Esophagus squamous epithelium (tissue), 5 donors: ENCODE measurements around the gene MYL1. TPM values are rescaled to one million over a fixed set of nuclear protein-coding genes. Genes with fewer than 3 reads are reported as not detected.

Experiments
- DNase-seq: peaks from one replicate; lab custom pipeline; 2025; lab: John Stamatoyannopoulos, UW
- H3K27ac ChIP-seq, 4 donors: fragments of 200-600 bp; sonication (generic); one replicate each; pipeline ENCODE4 v1.5.1; 2016 to 2019; ENCODE audit warnings: mild to moderate bottlenecking in 1 of 4
- H3K27me3 ChIP-seq, 4 donors: fragments of 200-600 bp; sonication (generic); 1 replicate in 3 of 4; 2 replicates in 1 of 4; pipeline versions ENCODE4 v1.5.1 to v1.6.0; 2017 to 2021; ENCODE audit warnings: antibody characterized with exemption in 1 of 4
- H3K36me3 ChIP-seq, 3 donors: fragments of 200-600 bp; sonication (generic); one replicate each; pipeline ENCODE4 v1.5.1; 2016 to 2019
- H3K4me1 ChIP-seq, 3 donors: fragments of 200-600 bp; sonication (generic); one replicate each; pipeline ENCODE4 v1.5.1; 2017 to 2019
- H3K4me3 ChIP-seq, 4 donors: fragments of 200-600 bp; sonication (generic); 1 replicate in 3 of 4; 2 replicates in 1 of 4; pipeline ENCODE4 v1.5.1; 2016 to 2019; ENCODE audit warnings: mild to moderate bottlenecking in 2 of 4, moderate library complexity in 1 of 4
- H3K9me3 ChIP-seq, 3 donors: fragments of 200-600 bp; sonication (generic); one replicate each; pipeline ENCODE4 v1.5.1; 2016 to 2019
- CTCF ChIP-seq, 6 experiments: fragments of 450-650 bp in 4 of 6; fragments of 200-600 bp in 2 of 6; sonication (generic) in 2 of 6; IDR thresholded peaks; one replicate each; pipeline ENCODE4 v1.5.1; 2016 to 2019; ENCODE audit warnings: antibody characterized with exemption in 6 of 6, mild to moderate bottlenecking in 4 of 6, moderate library complexity in 4 of 6
- POLR2A ChIP-seq, 4 donors: fragments of 450-650 bp; IDR thresholded peaks; one replicate each; pipeline ENCODE4 v1.6.1; 2017; ENCODE audit warnings: antibody characterized with exemption in 4 of 4, mild to moderate bottlenecking in 4 of 4, moderate library complexity in 3 of 4
- WGBS, 2 donors: methylation state at CpG; one replicate each; pipeline ENCODE4 v1.1.5; 2018; 5-methylcytosine and 5-hydroxymethylcytosine counted together
- intact Hi-C: fragments of 100-400 bp; cut with DNase I; formaldehyde crosslinking; loops from one replicate; pipeline ENCODE4 v1.15.0; 2022
- total RNA-seq, 4 donors: library from RNA; depleted of rRNA; stranded (reverse); fragments of >200 nt; gene quantifications; one replicate each; pipeline ENCODE4 v1.1.0, GENCODE V29; 2016
- donor health status: DM: yes; HTN: yes; CAD: no.

Gene MYL1
- total RNA-seq, result not detected

DNA sequence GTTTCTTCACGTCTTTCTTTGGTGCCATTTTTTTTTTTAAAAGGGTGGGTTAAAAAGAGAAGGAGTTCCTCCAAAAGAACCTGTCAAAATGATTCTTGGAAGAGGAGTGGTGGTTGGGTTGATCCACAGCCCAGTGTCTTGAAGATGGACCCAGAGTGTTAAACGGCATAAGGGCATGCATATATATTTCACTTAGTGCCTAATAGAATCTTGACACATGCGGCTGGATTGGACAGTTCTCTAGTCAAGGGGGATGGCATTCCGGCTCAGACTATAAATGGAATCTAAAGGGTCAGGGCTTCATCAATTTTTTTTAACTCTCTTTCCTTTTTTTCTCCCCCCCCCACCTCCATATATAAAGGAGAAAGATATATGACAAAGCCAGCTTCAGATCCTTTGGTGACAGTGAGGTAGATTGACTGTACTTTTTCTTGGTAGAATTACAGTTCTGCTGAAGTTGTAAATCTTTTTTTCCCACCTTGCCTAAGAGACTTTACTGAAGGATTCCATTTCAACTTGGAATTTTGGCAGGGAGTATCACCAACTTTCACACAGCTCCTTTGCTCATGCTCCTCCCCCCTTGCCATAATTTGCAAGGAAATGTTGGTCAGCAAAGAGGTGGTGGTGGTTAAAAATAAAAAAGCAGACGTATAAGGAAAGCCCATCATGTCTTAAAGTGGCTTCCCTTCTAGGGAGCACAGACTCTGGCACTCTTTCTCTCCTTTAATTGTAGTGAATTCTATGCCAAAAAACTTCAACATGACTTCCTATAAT lies at the start of gene MYL1:
MYL1 (minus strand) TSS at position 160 of the 774 bp plus-strand sequence; CDS start at position 28, 132 bp downstream.
- intact Hi-C loops, result no loop called here
- no peak for DNase-seq
- H3K4me3 ChIP-seq, result no peak within 1 kb of the TSS

DNA sequence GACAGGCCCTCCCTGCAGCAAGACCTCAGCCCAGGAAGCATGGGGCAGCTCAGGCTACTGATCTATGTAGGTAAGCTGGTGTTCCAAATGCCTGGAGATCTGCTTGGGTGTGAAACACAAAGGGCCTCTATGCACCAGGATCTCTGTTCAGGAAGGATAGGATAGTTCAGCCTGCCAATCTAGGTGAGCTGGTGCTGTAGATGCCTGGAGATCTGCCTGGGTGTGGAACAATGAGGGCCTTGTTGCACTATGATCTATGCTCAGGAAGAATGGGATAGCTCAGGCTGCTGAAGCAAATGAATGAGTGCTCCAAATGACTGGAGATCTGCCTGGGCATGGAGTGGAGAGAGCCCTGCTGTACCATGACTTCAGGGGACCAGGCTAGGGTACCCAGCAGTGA lies 48.9 kb upstream of the MYL1 start:
- H3K4me3 ChIP-seq, result no peak overlapping the region
- H3K27ac ChIP-seq, result no peak overlapping the region
- H3K36me3 ChIP-seq, result no peaks in the 10 kb centered on the region
- H3K27me3 ChIP-seq, result no peaks in the 10 kb centered on the region
- H3K9me3 ChIP-seq, result no peaks in the 10 kb centered on the region
- no peak for DNase-seq
- H3K4me1 ChIP-seq, result no peaks in the 10 kb centered on the region
- intact Hi-C loops, result no loop called here
- TF ChIP-seq POLR2A (IDR thresholded peaks at IDR 0.05), result no peak
- no peak for TF ChIP-seq CTCF (IDR thresholded peaks at IDR 0.05)

More for the DNA sequence above, at the start of gene MYL1:
- TF ChIP-seq POLR2A (IDR thresholded peaks at IDR 0.05) (no peak), CTCF (IDR thresholded peaks at IDR 0.05) (no peak)
- Histone ChIP-seq H3K27ac (no peak within 1 kb of the TSS), H3K27me3 (no peaks in the 10 kb centered on the region), H3K4me1 (no peaks in the 10 kb centered on the region), H3K9me3 (no peaks in the 10 kb centered on the region), H3K36me3 (no peaks in the 10 kb centered on the region)
- WGBS, 2 donors, result 67 to 69% methylated on average over 5 of the region's 5 CpGs

- intact Hi-C loops, result no loop called here
- Histone ChIP-seq H3K4me3 (no peak overlapping the region), H3K27ac (no peak overlapping the region), H3K36me3 (no peaks in the 10 kb centered on the region), H3K4me1 (no peaks in the 10 kb centered on the region), H3K27me3 (no peaks in the 10 kb centered on the region), H3K9me3 (no peaks in the 10 kb centered on the region)
- no peak for TF ChIP-seq POLR2A (IDR thresholded peaks at IDR 0.05)
- peak in 1 of 6 experiments; percentile 24 for TF ChIP-seq CTCF (IDR thresholded peaks at IDR 0.05)
- no peak for DNase-seq
Observed at GRCh38 chr2:210363261-210363660, 48.3 kb upstream of the MYL1 start.

GRCh38 chr2:210360412-210360811 lies 45.4 kb upstream of the MYL1 start:
- H3K9me3 ChIP-seq, result no peaks in the 10 kb centered on the region
- no peaks in the 10 kb centered on the region for H3K36me3 ChIP-seq
- WGBS, 2 donors, result 45 to 54% methylated on average over 1 of the region's 1 CpG
- DNase-seq, result no peak
- no peak overlapping the region for H3K4me3 ChIP-seq
- H3K27ac ChIP-seq, result no peak overlapping the region
- no peaks in the 10 kb centered on the region for H3K27me3 ChIP-seq
- TF ChIP-seq CTCF (IDR thresholded peaks at IDR 0.05) (no peak), POLR2A (IDR thresholded peaks at IDR 0.05) (no peak)
- intact Hi-C loops, result no loop called here
- no peaks in the 10 kb centered on the region for H3K4me1 ChIP-seq

DNA sequence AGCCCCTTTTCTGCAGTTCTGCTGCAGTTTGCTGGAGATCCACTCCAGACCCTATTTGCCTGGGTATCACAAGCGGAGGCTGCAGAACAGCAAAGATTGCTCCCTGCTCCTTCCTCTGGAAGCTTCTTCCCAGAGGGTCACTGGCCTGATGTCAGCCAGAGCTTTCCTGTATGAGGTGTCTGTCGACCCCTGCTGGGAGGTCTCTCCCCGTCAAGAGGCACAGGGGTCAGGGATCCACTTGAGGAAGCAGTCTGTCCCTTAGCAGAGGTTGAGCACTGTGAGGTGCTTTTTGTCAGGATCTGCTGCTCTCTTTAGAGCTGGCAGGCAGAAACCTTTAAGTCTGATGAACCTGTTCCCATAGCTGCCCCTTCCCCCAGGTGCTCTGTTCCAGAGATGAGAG lies 42.0 kb upstream of the MYL1 start:
- 100% methylated on average over 1 of the region's 3 CpGs for WGBS, 2 donors
- H3K27ac ChIP-seq, result no peak overlapping the region
- intact Hi-C loops, result no loop called here
- no peaks in the 10 kb centered on the region for H3K36me3 ChIP-seq
- TF ChIP-seq CTCF (IDR thresholded peaks at IDR 0.05), result no peak
- no peaks in the 10 kb centered on the region for H3K9me3 ChIP-seq
- H3K4me3 ChIP-seq, result no peak overlapping the region
- H3K27me3 ChIP-seq, result no peaks in the 10 kb centered on the region
- no peaks in the 10 kb centered on the region for H3K4me1 ChIP-seq
- DNase-seq, result no peak
